ENCODE data around the gene ASB10. TPM values are rescaled to one million over a fixed set of nuclear protein-coding genes. Genes with fewer than 3 reads are reported as not detected.

The ASB10 gene
- total and polyA plus RNA-seq, 7 donors, result not detected

DNA sequence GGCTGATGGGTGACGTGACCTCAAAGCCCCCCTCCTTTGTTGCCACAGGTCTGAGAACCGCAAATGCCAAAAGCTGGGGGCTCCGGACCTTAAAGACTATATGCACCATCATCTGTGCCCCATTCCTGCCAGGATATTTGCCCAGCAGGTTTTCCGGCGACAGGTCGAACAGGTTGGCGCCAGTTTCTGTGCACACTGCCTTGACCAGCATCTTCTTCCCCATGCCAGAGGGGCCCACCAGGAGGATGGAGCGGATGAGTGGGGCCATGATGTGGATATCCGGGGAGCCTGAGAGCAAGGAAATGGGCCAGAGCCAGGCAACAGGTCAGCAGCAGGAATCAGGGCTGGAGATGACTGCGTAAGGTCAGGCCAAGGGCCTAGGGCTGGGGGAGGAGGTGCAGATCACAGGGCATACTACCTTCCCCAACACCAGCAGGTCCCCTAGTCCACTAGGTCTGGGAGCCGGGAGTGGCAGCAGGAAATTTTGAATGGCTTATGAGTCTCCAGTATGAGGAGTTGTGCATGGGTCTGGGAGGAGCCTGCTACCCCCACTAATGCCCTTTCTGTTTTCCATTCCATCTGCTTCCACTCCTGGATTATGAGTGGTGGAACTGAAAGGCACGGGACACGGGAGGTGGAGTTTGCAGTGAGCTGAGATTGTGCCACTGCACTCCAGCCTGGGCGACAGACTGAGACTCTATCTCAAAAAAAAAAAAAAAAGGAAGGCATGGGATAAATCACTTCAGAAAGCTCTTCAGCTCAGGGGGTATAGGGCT is 6.3 kb upstream of the ASB10 start:
- TF ChIP-seq, protein P1, sequence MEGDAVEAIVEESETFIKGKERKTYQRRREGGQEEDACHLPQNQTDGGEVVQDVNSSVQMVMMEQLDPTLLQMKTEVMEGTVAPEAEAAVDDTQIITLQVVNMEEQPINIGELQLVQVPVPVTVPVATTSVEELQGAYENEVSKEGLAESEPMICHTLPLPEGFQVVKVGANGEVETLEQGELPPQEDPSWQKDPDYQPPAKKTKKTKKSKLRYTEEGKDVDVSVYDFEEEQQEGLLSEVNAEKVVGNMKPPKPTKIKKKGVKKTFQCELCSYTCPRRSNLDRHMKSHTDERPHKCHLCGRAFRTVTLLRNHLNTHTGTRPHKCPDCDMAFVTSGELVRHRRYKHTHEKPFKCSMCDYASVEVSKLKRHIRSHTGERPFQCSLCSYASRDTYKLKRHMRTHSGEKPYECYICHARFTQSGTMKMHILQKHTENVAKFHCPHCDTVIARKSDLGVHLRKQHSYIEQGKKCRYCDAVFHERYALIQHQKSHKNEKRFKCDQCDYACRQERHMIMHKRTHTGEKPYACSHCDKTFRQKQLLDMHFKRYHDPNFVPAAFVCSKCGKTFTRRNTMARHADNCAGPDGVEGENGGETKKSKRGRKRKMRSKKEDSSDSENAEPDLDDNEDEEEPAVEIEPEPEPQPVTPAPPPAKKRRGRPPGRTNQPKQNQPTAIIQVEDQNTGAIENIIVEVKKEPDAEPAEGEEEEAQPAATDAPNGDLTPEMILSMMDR (IDR thresholded peaks at IDR 0.05), result no peak
- no peak for TF ChIP-seq EP300 (IDR thresholded peaks at IDR 0.05)
- TF ChIP-seq POLR2AphosphoS5 (IDR thresholded peaks at IDR 0.05), result no peak
- no peak for TF ChIP-seq POLR2A (IDR thresholded peaks at IDR 0.05)
- Histone ChIP-seq H3K4me3 (no peak overlapping the region), H3K36me3 (no peaks in the 10 kb centered on the region), H3K4me1 (no peaks in the 10 kb centered on the region), H3K27me3 (peaks cover 0 to 10% (median 7%) of the 10 kb centered on the region in 3 donors), H3K9me3 (no peaks in the 10 kb centered on the region), H3K27ac (no peak overlapping the region)
- intact Hi-C loops (cut with DNase I), result no loop called here
- no peak for DNase-seq
- 89 to 92% methylated on average over 14 of the region's 14 CpGs for WGBS, 2 donors

DNA sequence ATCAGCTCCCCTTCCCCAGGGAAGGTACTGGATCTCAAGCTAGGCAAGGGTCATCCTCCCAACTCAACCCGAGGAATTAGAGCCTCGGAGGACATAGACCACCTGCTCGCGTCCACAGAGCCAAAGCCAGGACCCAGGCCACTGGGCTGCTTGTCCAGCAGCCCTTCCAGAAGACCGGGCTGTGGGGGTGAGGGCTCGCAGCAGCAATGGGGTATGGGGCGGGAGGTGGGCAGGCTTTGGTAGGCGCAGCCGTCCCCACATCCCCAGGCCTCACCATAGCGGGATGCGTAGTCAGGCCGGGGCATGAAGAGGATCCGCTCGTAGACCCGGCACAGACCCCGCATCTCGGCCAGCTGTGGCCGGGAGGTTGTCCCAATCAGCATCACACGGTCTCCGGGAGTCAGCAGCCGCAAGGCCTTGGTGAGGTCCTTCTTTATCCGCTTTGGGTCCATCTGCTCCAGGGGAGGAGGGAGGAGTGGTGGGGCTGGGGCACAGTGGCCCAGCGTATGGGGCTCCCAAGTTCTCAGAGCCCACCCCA is 5.0 kb upstream of the ASB10 start:
- DNase-seq, result no peak
- Histone ChIP-seq H3K4me3 (no peak overlapping the region), H3K36me3 (no peaks in the 10 kb centered on the region), H3K9me3 (no peaks in the 10 kb centered on the region), H3K27me3 (peaks cover 0 to 10% (median 7%) of the 10 kb centered on the region in 3 donors), H3K4me1 (no peaks in the 10 kb centered on the region), H3K27ac (no peak overlapping the region)
- TF ChIP-seq EP300 (IDR thresholded peaks at IDR 0.05) (no peak), POLR2A (IDR thresholded peaks at IDR 0.05) (no peak), POLR2AphosphoS5 (IDR thresholded peaks at IDR 0.05) (no peak)
- TF ChIP-seq, protein P1 (IDR thresholded peaks at IDR 0.05), result no peak
- WGBS, 2 donors, result 93 to 95% methylated on average over 23 of the region's 23 CpGs
- intact Hi-C loops (cut with DNase I), result no loop called here

DNA sequence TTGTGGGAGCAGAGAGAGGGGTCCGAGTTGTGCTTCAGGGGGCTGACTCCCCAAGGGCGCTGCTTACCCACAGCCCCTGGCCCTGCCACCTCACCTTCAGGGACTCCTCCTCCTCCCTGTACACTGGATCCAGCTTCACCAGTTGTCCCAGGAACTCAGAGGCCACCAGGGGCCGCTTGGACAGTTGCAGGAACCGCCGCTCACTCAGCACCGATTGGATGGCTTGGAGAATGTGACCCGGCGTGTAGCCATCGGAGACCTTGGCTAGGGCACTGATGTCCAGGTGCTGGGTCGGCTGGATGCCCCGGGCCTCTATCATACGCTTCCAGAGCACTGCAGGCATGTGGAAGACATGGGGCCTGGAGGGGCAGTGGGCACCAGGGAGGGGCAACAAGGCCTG is 4.5 kb upstream of the ASB10 start:
- no peak for DNase-seq
- no peaks in the 10 kb centered on the region for H3K4me1 ChIP-seq
- intact Hi-C loops (cut with DNase I), result no loop called here
- H3K27me3 ChIP-seq, result peaks cover 0 to 10% (median 7%) of the 10 kb centered on the region in 3 donors
- H3K4me3 ChIP-seq, result no peak overlapping the region
- H3K27ac ChIP-seq, result no peak overlapping the region
- no peak for TF ChIP-seq POLR2A (IDR thresholded peaks at IDR 0.05)
- TF ChIP-seq, protein P1 (IDR thresholded peaks at IDR 0.05), result no peak
- TF ChIP-seq POLR2AphosphoS5 (IDR thresholded peaks at IDR 0.05), result no peak
- no peak for TF ChIP-seq EP300 (IDR thresholded peaks at IDR 0.05)
- no peaks in the 10 kb centered on the region for H3K36me3 ChIP-seq
- 79 to 86% methylated on average over 12 of the region's 12 CpGs for WGBS, 2 donors
- no peaks in the 10 kb centered on the region for H3K9me3 ChIP-seq

DNA sequence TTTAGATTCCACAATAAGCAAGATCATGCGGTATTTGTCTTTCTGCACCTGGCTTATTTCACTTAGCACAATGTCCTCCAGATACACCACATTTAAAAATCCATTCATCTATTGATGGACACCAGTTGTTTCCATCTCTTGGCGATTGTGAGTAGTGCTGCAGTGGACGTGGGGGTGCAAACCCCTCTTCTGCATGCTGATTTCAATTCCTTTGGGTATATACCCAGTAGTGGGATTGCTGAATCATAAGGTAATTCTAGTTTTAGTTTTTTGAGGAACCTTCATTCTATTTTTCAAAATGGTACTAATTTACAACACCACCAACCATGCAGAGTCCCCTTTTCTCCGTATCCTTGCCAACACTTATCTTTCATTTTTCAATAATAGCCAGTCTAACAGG is 2.0 kb upstream of the ASB10 start:
- DNase-seq, result no peak
- intact Hi-C loops (cut with DNase I), result no loop called here
- Histone ChIP-seq H3K4me1 (no peaks in the 10 kb centered on the region), H3K36me3 (no peaks in the 10 kb centered on the region), H3K27me3 (no peaks in the 10 kb centered on the region), H3K27ac (no peak overlapping the region), H3K4me3 (no peak overlapping the region), H3K9me3 (no peaks in the 10 kb centered on the region)
- WGBS, 2 donors, result 74 to 79% methylated on average over 4 of the region's 4 CpGs
- TF ChIP-seq POLR2AphosphoS5 (IDR thresholded peaks at IDR 0.05) (no peak), POLR2A (IDR thresholded peaks at IDR 0.05) (no peak)

DNA sequence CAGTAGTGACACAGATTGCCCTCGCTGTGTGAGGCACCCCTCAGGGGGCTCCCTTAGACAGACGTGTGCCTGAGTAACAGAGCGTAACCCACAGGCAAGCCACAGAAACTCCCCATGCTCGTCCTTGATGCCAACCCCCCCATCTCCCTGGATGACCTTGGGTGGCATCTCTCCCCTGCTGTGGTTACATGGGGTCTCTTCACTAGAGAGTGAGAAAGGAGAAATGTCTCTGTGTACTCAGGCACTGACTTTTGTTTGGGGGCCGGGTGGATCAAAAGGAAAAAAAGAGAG is 1.1 kb upstream of the ASB10 start:
- no peak for DNase-seq
- intact Hi-C loops (cut with DNase I), result no loop called here
- WGBS, 2 donors, result 50 to 52% methylated on average over 5 of the region's 5 CpGs
- Histone ChIP-seq H3K4me1 (no peaks in the 10 kb centered on the region), H3K27ac (no peak overlapping the region), H3K27me3 (no peaks in the 10 kb centered on the region), H3K36me3 (no peaks in the 10 kb centered on the region), H3K4me3 (no peak overlapping the region), H3K9me3 (no peaks in the 10 kb centered on the region)
- TF ChIP-seq, protein P1 (IDR thresholded peaks at IDR 0.05), result no peak
- TF ChIP-seq POLR2A (IDR thresholded peaks at IDR 0.05), result no peak
- no peak for TF ChIP-seq POLR2AphosphoS5 (IDR thresholded peaks at IDR 0.05)
- TF ChIP-seq EP300 (IDR thresholded peaks at IDR 0.05), result no peak

Data from sigmoid colon (tissue), 7 donors.